Keratinocyte (primary cell): ENCODE results near the gene TMBIM4.

Experiments
- CTCF ChIP-seq, 3 experiments: IDR thresholded peaks in 1 of 3; conservative IDR thresholded peaks in 1 of 3; optimal IDR thresholded peaks in 1 of 3; 2 replicates in 2 of 3; 3 replicates in 1 of 3; pipeline versions ENCODE3 to v1.5.1; 2011; ENCODE audit warnings: low read length in 3 of 3, mild to moderate bottlenecking in 3 of 3, moderate library complexity in 2 of 3, control low read depth in 1 of 3, inconsistent platforms in 1 of 3; ENCODE audit not compliant: insufficient read depth in 2 of 3; ENCODE audit errors: extremely low read depth in 1 of 3
- EZH2 ChIP-seq: IDR thresholded peaks from one replicate; pipeline ENCODE4 v1.6.1; 2012; ENCODE audit warnings: inconsistent platforms, mild to moderate bottlenecking, low read length, moderate library complexity

- TF ChIP-seq CTCF (optimal IDR thresholded peaks at IDR 0.05 in 1 of 3, IDR thresholded peaks at IDR 0.05 in 1 of 3, conservative IDR thresholded peaks at IDR 0.05 in 1 of 3; ENCODE audit: extremely low read depth in 1 of 3, insufficient read depth in 2 of 3, low read length in 3 of 3) = no peak
- TF ChIP-seq EZH2 = no peak
These were observed 27.0 kb upstream of the TMBIM4 start for GRCh38 chr12:66196806-66197205.
